ENCODE results near the gene PLEKHH1. TPM values are rescaled to one million over a fixed set of nuclear protein-coding genes. Genes with fewer than 3 reads are reported as not detected.

The PLEKHH1 gene
- total RNA-seq, 2 experiments from 2014 or later = 0.16 to 0.53 TPM

- H3K36me3 ChIP-seq (ENCODE audit: insufficient read depth, low read length) = no peaks in the 10 kb centered on the region
- ATAC-seq (ENCODE audit: poor library complexity) (peak; percentile 90), DNase-seq (peak; percentile 92 to 99 (median 97))
- H3K4me1 Mint-ChIP-seq (ENCODE audit: low read depth) = peaks cover 44% of the 10 kb centered on the region
- peak within 1 kb of the TSS; percentile 83 for H3K27ac Mint-ChIP-seq
- no peaks in the 10 kb centered on the region for H3K9me3 ChIP-seq (ENCODE audit: control insufficient read depth in 1 of 2, insufficient read depth in 1 of 2, low read length in 2 of 2)
- H3K9me3 Mint-ChIP-seq = no peaks in the 10 kb centered on the region
- peaks cover 7% of the 10 kb centered on the region for H3K36me3 Mint-ChIP-seq (ENCODE audit: low read depth)
- peak within 1 kb of the TSS; percentile 83 to 86 for H3K27ac ChIP-seq (ENCODE audit: low read depth in 1 of 2, low read length in 2 of 2)
- H3K4me3 ChIP-seq (ENCODE audit: low read length) = peak within 1 kb of the TSS; percentile 88
- ChIA-PET POLR2A (interaction anchor here (0.6 to 3.7 kb wide), 10 partner anchors 19 to 260 kb away, joined by 3 to 29 read pairs (median 4); partner anchors contain the start of genes ATP6V1D, EIF2S1, PIGH and RDH11), CTCF (interaction anchor here (0.6 to 2.2 kb wide), 11 partner anchors 13 to 84 kb away, joined by 3 to 18 read pairs (median 6); partner anchors contain the start of genes PIGH, RDH11 and RDH12)
- no peak for TF ChIP-seq CTCF (IDR thresholded peaks at IDR 0.05)
- peaks cover 21% of the 10 kb centered on the region for H3K4me1 ChIP-seq (ENCODE audit: insufficient read depth, low read length)
- H3K27me3 Mint-ChIP-seq = no peaks in the 10 kb centered on the region
- peaks cover 0 to 4% of the 10 kb centered on the region in 2 experiments for H3K27me3 ChIP-seq (ENCODE audit: control insufficient read depth in 1 of 2, insufficient read depth in 2 of 2, low read length in 2 of 2)
- intact Hi-C loops (cut with DNase I, micrococcal nuclease) = loop anchor here (1.0 to 5.0 kb wide), 5 partner anchors 18 to 198 kb away; partner anchors contain the start of genes RAD51B (in 1 of the 2), RDH11 (in 1 of the 2) and ZFYVE26 (in 1 of the 2)
- peak within 1 kb of the TSS; percentile 94 for H3K4me3 Mint-ChIP-seq
Observed at GRCh38 chr14:67619446-67620216, 86.5 kb downstream of the PLEKHH1 start, which contains the start of gene ARG2. Gene ARG2, plus strand, starts transcription at chr14:67619920. Its CDS starts 58 bp downstream, at chr14:67619978.

- ChIA-PET POLR2A (interaction anchor here (0.6 to 3.7 kb wide), 5 partner anchors 20 to 213 kb away, joined by 3 to 29 read pairs (median 3); partner anchors contain the start of genes PIGH, RDH11 and VTI1B), CTCF (interaction anchor here (1.9 kb wide), 1 partner anchor 47 kb away, joined by 5 read pairs; no protein-coding TSS in a partner anchor)
- DNase-seq (peak in 3 of 14 experiments; percentile 6 to 33 (median 19)), ATAC-seq (ENCODE audit: poor library complexity) (no peak)
- H3K27ac Mint-ChIP-seq = peak overlapping the region; percentile 83
- Histone ChIP-seq H3K27ac (ENCODE audit: low read depth in 1 of 2, low read length in 2 of 2) (no peak overlapping the region), H3K9me3 (ENCODE audit: control insufficient read depth in 1 of 2, insufficient read depth in 1 of 2, low read length in 2 of 2) (no peaks in the 10 kb centered on the region), H3K27me3 (ENCODE audit: control insufficient read depth in 1 of 2, insufficient read depth in 2 of 2, low read length in 2 of 2) (peaks cover 0 to 4% of the 10 kb centered on the region in 2 experiments), H3K36me3 (ENCODE audit: insufficient read depth, low read length) (no peaks in the 10 kb centered on the region), H3K4me3 (ENCODE audit: low read length) (peak overlapping the region; percentile 88), H3K4me1 (ENCODE audit: insufficient read depth, low read length) (peaks cover 21% of the 10 kb centered on the region)
- TF ChIP-seq CTCF (IDR thresholded peaks at IDR 0.05) = no peak
- intact Hi-C loops (cut with DNase I, micrococcal nuclease) = loop anchor here in 1 of 2 experiments (1.0 to 5.0 kb wide), 2 partner anchors 19 to 197 kb away; partner anchors contain the start of genes RAD51B and ZFYVE26
- no peaks in the 10 kb centered on the region for H3K9me3 Mint-ChIP-seq
- H3K4me1 Mint-ChIP-seq (ENCODE audit: low read depth) = peaks cover 44% of the 10 kb centered on the region
- no peaks in the 10 kb centered on the region for H3K27me3 Mint-ChIP-seq
- H3K36me3 Mint-ChIP-seq (ENCODE audit: low read depth) = peaks cover 7% of the 10 kb centered on the region
- H3K4me3 Mint-ChIP-seq = peak overlapping the region; percentile 94
Observed at GRCh38 chr14:67620217-67620785, 87.2 kb downstream of the PLEKHH1 start.

GRCh38 chr14:67622675-67623074 lies 89.6 kb downstream of the PLEKHH1 start:
- Histone ChIP-seq H3K4me3 (ENCODE audit: low read length) (no peak overlapping the region), H3K27ac (ENCODE audit: low read depth in 1 of 2, low read length in 2 of 2) (no peak overlapping the region), H3K4me1 (ENCODE audit: insufficient read depth, low read length) (peaks cover 21% of the 10 kb centered on the region), H3K36me3 (ENCODE audit: insufficient read depth, low read length) (no peaks in the 10 kb centered on the region), H3K27me3 (ENCODE audit: control insufficient read depth in 1 of 2, insufficient read depth in 2 of 2, low read length in 2 of 2) (peaks cover 0 to 4% of the 10 kb centered on the region in 2 experiments), H3K9me3 (ENCODE audit: control insufficient read depth in 1 of 2, insufficient read depth in 1 of 2, low read length in 2 of 2) (no peaks in the 10 kb centered on the region)
- Mint-ChIP-seq H3K9me3 (no peaks in the 10 kb centered on the region), H3K4me1 (ENCODE audit: low read depth) (peaks cover 44% of the 10 kb centered on the region), H3K27ac (peak overlapping the region; percentile 83), H3K27me3 (no peaks in the 10 kb centered on the region), H3K4me3 (peak overlapping the region; percentile 36), H3K36me3 (ENCODE audit: low read depth) (peaks cover 7% of the 10 kb centered on the region)
- peak in 1 of 14 experiments; percentile 28 for DNase-seq
- intact Hi-C loops (cut with DNase I, micrococcal nuclease) = loop anchor here in 1 of 2 experiments (5.0 kb wide), 1 partner anchor 195 kb away; the partner anchor contains the start of genes RAD51B and ZFYVE26
- TF ChIP-seq CTCF (IDR thresholded peaks at IDR 0.05) = no peak
- POLR2A ChIA-PET = interaction anchor here (1.1 kb wide), 1 partner anchor 44 kb away, joined by 3 read pairs; no protein-coding TSS in a partner anchor
- no peak for ATAC-seq (ENCODE audit: poor library complexity)
- CTCF ChIA-PET = interaction anchor here (1.1 to 1.5 kb wide), 2 partner anchors 23 to 44 kb away, joined by 5 to 6 read pairs; partner anchors contain the start of gene PIGH

Data from CD4-positive, alpha-beta T cell (primary cell).